AG10803 (cell line): ENCODE data around the gene MEGF6.
"Not testable (repeated sequence)": the region's sequence is repeated elsewhere in the genome, so short reads cannot be mapped to it uniquely, and the experiment has no call there.

Experiments
- DNase-seq: peaks from one replicate; pipeline ENCODE4 v3.0.0; 2010; ENCODE audit warnings: low read depth
- H3K4me3 ChIP-seq: 2 replicates; pipeline ENCODE4 v1.5.1; 2011; ENCODE audit warnings: mild to moderate bottlenecking, low read length, control low read depth
- TF ChIP-seq, protein P1 (sequence below): conservative IDR thresholded peaks from 2 replicates; pipeline ENCODE4 v1.5.1; 2011; ENCODE audit warnings: mild to moderate bottlenecking, low read length, control low read depth, inconsistent platforms

MEGF6 gene

DNA sequence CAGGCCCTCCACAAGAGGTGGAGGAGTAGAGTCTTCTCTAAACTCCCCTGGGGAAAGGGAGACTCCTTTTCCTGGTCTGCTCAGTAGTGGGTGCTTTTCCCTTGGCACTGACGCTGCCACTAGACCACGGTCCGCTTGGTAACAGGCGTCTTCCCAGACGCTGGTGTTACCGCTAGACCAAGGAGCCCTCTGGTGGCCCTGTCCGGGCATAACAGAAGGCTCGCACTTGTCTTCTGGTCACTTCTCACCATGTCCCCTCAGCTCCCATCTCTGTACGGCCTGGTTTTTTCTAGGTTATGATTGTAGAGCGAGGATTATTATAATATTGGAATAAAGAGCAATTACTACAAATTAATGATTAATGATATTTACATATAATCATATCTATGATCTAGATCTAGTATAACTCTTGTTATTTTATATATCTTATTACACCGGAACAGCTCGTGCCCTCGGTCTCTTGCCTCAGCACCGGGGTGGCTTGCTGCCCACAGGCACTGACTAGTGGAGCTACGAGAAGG, 9.9 kb upstream of the MEGF6 start:
- H3K4me3 ChIP-seq = not testable (repeated sequence)
- peak; percentile 17 for DNase-seq
- TF ChIP-seq, protein P1, sequence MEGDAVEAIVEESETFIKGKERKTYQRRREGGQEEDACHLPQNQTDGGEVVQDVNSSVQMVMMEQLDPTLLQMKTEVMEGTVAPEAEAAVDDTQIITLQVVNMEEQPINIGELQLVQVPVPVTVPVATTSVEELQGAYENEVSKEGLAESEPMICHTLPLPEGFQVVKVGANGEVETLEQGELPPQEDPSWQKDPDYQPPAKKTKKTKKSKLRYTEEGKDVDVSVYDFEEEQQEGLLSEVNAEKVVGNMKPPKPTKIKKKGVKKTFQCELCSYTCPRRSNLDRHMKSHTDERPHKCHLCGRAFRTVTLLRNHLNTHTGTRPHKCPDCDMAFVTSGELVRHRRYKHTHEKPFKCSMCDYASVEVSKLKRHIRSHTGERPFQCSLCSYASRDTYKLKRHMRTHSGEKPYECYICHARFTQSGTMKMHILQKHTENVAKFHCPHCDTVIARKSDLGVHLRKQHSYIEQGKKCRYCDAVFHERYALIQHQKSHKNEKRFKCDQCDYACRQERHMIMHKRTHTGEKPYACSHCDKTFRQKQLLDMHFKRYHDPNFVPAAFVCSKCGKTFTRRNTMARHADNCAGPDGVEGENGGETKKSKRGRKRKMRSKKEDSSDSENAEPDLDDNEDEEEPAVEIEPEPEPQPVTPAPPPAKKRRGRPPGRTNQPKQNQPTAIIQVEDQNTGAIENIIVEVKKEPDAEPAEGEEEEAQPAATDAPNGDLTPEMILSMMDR = peak; percentile 55

DNA sequence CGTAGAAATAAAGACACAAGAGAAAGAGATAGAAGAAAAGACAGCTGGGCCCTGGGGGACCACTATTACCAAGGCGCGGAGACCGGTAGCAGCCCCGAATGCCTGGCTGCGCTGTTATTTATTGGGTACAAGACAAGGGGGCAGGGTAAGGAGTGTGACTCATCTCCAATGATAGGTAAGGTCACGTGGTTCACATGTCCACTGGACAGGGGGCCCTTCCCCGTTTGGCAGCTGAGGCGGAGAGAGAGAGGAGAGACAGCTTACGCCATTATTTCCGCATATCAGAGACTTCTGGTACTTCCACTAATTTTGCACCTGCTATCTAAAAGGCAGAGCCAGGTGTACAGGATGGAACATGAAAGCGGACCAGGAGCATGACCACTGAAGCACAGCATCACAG, 9.4 kb upstream of the MEGF6 start:
- TF ChIP-seq, protein P1 = no peak
- DNase-seq = no peak

GRCh38 chr1:3618881-3619671, 7.8 kb upstream of the MEGF6 start:
- TF ChIP-seq, protein P1 = peak; percentile 86
- peak; percentile 76 for DNase-seq
- H3K4me3 ChIP-seq = no peak overlapping the region

More for the DNA sequence above, 9.4 kb upstream of the MEGF6 start:
- no peak overlapping the region for H3K4me3 ChIP-seq

DNA sequence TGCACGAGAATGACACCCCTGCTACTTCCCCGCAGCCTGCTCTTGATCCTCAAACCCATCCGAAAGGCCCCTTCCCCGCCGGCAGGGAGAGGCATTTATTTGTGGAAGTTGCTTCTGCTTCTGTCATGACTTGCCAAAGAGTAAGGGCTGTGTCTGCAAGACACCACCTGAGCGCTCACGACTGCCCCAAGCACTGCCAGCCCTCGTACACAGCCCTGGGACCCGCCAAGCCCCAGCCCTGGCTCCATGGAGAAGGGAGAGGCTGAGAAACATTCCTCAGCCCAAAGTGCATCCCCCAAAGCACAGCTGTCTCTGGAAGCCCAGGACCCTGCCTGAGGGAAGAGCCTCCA, 7.2 kb upstream of the MEGF6 start:
- DNase-seq = no peak
- TF ChIP-seq, protein P1 = no peak
- no peak overlapping the region for H3K4me3 ChIP-seq

- no peak overlapping the region for H3K4me3 ChIP-seq
- TF ChIP-seq, protein P1 = no peak
- no peak for DNase-seq
Observed at GRCh38 chr1:3617806-3618345, 6.6 kb upstream of the MEGF6 start.

GRCh38 chr1:3616861-3617260, 5.6 kb upstream of the MEGF6 start:
- no peak for DNase-seq
- TF ChIP-seq, protein P1 = no peak
- no peak overlapping the region for H3K4me3 ChIP-seq
